ENCODE measurements around the gene LRRC27.

Gene LRRC27

DNA sequence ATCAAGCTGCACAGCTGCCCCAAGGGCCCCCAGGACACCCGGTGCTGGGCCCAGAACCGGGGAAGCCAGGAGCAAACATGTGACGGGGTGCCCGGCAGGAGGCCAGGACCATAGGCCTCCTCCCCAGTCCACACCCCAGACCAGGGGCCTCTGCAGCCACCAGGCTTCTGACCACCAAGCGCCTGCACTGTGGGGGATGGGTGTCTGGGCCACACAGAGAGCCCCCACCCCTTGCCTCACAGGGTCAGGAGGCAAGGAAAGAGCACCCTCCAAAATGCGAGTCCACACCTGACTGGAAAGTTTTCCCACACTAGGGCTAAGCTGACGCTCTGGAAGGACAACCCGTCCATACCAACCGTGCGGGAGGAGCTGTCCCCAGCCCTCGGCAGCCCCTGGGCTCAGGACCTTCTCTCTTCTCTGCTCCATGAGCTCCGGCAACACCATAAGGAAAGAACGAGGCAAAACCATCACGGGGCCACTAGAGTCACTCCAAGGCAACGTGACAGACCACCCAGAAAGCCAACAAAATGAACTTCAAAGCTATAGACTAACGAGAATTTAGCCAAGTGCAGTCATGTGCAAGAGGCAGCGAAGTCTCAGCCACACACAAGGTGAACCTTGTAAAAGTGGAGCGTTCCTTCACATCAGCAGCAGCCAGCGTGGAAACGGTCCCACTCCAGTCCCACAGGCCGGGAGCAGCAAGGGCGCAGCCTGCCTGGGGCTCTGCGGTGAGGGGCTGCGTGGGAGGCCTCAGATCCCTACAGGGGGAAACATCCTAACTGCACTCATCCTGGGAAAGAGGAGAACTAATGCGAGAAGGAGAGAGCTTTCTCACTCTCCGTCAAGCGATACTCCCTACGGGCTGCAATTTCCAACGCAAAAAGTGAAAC lies 29.3 kb upstream of the LRRC27 start:
- TF ChIP-seq, protein P1, sequence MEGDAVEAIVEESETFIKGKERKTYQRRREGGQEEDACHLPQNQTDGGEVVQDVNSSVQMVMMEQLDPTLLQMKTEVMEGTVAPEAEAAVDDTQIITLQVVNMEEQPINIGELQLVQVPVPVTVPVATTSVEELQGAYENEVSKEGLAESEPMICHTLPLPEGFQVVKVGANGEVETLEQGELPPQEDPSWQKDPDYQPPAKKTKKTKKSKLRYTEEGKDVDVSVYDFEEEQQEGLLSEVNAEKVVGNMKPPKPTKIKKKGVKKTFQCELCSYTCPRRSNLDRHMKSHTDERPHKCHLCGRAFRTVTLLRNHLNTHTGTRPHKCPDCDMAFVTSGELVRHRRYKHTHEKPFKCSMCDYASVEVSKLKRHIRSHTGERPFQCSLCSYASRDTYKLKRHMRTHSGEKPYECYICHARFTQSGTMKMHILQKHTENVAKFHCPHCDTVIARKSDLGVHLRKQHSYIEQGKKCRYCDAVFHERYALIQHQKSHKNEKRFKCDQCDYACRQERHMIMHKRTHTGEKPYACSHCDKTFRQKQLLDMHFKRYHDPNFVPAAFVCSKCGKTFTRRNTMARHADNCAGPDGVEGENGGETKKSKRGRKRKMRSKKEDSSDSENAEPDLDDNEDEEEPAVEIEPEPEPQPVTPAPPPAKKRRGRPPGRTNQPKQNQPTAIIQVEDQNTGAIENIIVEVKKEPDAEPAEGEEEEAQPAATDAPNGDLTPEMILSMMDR (conservative IDR thresholded peaks at IDR 0.05; ENCODE audit: low read length) = no peak
- no peak overlapping the region for H3K4me3 ChIP-seq (ENCODE audit: low read length)
- no peak for DNase-seq (ENCODE audit: low read depth)

DNA sequence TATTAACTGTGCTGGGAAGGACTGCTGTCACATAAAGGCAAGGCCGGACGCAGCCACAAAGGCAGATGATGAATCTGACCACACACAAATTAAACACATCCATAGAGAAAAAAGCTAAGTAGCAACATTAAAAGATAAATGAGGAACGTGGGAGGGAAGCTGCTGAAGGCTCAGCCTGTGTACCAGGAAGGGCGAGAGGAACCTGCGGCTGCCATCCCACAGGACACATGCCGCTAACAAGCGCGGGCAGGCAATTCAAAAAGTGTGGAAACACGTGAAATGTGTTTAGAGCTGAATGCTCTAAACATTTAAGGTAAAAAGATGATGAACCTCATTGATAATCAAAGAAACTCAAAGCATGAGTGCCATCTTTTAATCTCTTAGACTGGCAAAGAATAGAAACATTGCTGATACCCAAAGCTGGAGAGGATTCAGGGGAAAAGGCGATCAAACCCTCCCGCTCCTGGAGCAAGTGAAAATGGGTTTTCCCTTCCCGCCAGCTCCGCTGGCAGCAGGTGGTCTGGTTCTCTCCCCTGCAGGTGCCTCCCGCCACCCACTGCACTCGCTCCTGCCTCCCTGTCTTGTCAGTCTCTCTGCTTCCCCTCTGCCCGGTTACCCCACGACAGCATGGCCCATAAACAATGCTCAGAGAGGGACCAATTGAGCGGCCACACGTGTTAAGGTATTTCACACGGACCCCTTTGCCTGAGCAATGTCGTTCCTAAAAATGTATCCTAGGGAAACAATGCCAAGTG lies 28.5 kb upstream of the LRRC27 start:
- H3K4me3 ChIP-seq (ENCODE audit: low read length) = no peak overlapping the region
- no peak for DNase-seq (ENCODE audit: low read depth)
- TF ChIP-seq, protein P1 (conservative IDR thresholded peaks at IDR 0.05; ENCODE audit: low read length) = no peak

DNA sequence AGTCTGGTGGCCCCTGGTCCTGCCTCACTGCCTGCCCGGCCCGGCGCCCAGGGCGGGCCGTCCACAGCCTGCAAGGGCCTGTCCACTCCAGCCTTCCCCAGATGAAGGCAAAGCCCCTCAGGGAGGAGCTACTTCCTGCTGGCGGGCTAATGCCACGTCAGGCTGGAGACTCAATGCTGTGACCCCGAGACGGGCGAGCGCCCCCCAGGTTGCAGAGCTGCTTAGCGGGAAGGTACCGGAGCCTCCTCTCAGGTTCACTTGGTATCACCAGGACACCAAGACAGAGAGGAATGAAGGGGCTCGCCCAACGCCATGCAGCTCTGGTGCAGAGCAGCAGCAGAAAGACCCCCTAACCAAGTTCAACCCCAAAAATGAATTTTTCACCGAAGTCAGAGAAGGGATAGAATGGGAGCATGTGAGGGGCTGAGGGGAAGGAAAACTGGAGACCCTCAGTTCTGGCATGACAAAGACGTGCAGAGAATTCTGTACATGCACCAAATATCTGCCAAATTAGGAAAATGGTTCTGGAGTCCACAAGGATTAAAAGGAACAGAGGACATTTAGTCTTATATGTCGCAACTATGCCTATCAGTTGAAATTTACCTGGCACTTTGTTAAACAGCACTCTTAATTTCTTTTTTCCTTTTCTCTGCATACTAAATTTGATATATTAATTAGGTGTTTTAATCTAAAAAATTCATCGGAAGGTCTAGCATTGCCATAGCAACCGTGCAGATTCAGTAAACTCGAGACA lies 27.1 kb upstream of the LRRC27 start:
- TF ChIP-seq, protein P1 (conservative IDR thresholded peaks at IDR 0.05; ENCODE audit: low read length) = no peak
- H3K4me3 ChIP-seq (ENCODE audit: low read length) = no peak overlapping the region
- no peak for DNase-seq (ENCODE audit: low read depth)

DNA sequence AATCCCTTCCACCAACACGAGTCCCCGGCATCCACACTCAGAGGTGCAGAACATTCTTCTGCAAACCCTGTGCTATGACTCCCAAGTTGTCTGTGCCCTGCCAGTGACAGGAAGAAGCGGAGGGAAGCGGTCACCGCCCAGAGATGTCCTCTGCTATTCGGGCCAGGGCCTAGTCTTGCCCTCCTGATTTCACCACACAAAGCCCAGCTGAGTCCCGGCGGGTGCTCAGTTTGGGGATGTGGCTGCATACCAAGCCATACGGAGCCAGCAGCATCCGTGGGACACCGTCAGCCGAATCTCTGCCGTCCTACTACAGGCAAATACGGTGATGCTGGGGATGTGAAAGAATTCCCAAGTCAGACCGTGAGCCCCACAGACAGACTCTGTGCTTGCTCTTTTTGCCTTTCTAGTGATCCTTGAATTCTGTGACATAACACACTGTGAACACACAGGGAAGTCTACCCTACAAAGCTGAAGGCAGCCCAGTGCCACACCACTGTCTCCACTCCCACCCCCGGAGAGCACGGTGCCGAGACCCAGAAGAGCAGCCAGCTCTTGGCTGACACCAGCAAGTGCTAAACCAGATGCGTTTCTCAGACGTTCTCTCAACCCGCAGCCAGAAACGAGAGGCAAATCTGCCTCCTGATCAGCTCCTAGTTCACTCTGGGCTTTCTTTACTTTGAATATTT lies 26.2 kb upstream of the LRRC27 start:
- TF ChIP-seq, protein P1 (conservative IDR thresholded peaks at IDR 0.05; ENCODE audit: low read length) = no peak
- no peak overlapping the region for H3K4me3 ChIP-seq (ENCODE audit: low read length)
- no peak for DNase-seq (ENCODE audit: low read depth)

DNA sequence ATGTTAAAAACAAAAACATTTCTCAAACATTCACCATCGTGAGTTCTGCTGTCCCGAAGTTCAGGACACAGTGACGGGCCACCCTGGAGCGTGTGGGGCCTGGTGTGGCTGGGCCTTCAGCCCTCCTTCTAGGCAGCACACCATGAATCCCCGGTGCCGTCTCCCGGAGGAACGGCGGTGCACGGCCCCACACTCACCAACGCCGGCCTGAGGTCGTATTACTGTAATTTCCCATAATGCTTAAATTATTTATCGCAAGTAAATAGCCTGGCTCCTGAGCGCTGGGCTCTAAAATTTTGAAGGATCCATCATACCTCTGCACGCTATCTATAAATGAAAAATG lies 25.7 kb upstream of the LRRC27 start:
- no peak for DNase-seq (ENCODE audit: low read depth)
- TF ChIP-seq, protein P1 (conservative IDR thresholded peaks at IDR 0.05; ENCODE audit: low read length) = no peak
- H3K4me3 ChIP-seq (ENCODE audit: low read length) = no peak overlapping the region

DNA sequence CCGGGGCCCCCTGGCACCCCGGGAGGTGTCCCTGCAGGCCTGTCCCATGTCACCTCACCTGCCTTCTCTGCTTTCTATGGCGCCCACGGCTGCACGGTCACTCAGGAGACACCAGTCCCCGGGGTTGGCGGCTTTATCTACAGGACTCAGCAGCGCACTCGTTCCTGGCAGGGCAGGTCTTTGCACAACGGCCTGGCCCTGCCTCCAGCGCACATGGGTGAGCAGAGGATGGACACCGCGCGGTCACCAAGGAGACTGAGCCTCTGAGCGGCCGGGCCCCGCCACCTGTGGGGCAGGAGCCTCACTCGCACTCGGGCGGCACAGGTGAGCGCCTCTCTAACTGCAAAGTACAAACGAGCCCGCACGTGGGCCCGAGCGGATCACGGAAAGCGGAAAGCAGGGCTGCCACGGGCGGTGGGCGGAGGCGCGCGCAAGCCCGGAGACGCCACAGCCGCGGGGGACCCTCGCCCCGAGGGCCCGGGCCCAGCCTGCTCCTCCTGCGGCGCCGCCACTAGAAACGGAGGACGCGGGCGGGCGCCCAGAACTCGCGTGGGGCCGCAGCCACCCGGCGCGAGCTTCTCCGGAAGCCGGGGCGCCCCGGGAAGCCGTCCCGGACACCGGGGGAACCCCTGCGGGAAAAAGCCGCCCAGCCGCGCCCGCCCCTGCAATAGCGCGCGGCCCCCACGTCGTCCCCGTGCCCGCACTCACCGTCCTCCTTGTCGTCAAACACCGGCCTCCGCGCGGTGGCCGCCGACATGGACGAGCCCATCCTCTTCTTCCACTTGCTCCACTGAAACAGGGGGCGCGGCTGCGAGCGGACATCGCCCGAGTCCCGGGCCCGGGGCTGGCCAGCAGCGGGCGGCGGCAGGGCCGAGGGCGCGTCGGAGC lies 24.9 kb upstream of the LRRC27 start:
- H3K4me3 ChIP-seq (ENCODE audit: low read length) = peak overlapping the region; percentile 55
- TF ChIP-seq, protein P1 (conservative IDR thresholded peaks at IDR 0.05; ENCODE audit: low read length) = no peak
- DNase-seq (ENCODE audit: low read depth) = no peak
